BE2C (cell line): Measurements from ENCODE around the gene ERCC2.
A peak's percentile ranks its signal among the peaks of the same experiment; 100 is the strongest.

Source experiments
- DNase-seq: peaks from one replicate; pipeline ENCODE4 v3.0.0-alpha.2; 2020
- H3K27me3 ChIP-seq: fragments of 250-450 bp; sonication (Bioruptor Pico); 2 replicates; pipeline ENCODE4 v1.5.1; 2020; ENCODE audit warnings: mild to moderate bottlenecking
- H3K36me3 ChIP-seq: fragments of 250-450 bp; sonication (Bioruptor Pico); 2 replicates; pipeline ENCODE4 v1.5.1; 2020; ENCODE audit warnings: mild to moderate bottlenecking
- H3K4me1 ChIP-seq: fragments of 250-450 bp; sonication (Bioruptor Pico); 2 replicates; pipeline ENCODE4 v1.5.1; 2020
- H3K4me3 ChIP-seq: 2 replicates; pipeline ENCODE4 v1.5.1; 2011; ENCODE audit warnings: low read depth, low read length
- H3K9me3 ChIP-seq: fragments of 250-450 bp; sonication (Bioruptor Pico); 2 replicates; pipeline ENCODE4 v1.5.1; 2020
- TF ChIP-seq, protein P1 (sequence below): IDR thresholded peaks from 2 replicates; pipeline ENCODE4 v1.5.1; 2012; ENCODE audit warnings: mild to moderate bottlenecking, low read depth, low read length

ERCC2 gene

DNA sequence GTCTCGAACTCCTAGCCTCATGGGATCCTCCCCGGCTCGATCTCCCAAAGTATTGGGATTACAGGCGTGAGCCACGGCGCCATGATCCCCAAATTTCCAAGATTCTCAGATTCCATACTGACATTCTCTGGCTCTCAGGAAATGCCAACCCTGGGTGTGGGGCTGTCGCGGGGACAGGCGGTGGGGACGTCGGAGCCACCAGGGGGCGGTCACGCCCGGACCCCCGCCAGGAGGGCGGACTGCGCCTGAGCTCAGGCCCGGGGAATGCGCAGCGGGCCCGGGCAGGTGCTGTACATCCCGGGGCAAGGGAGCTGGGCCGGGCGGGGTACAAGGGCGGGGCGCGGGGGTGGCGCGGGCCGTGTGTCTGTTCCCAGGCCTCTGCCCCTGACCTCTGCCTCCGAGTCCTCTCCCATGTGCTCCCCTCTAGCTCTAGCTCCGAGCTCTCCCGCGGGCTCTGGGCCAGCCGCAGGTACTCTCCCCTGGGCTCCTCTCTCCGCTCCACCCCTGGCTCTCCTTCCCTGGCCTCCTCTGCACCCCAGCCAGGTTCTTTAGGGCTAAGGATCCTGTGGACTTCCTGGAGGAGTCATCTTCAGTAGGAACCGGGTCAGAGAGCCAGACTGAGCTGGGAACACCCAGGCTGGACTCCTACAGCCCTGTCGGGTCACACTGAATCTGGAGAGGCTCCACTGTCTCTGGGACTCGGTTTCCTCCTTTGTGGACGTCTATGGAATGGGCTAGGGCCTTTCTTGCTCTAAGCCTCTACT is 32.1 kb upstream of the ERCC2 start:
- DNase-seq = peak; percentile 78
- Histone ChIP-seq H3K27me3 (peaks cover 7% of the 10 kb centered on the region; the same call in 1 of the 2 replicates), H3K4me1 (no peaks in the 10 kb centered on the region; the same call in none of the 2 replicates), H3K36me3 (peaks cover 3% of the 10 kb centered on the region; the same call in 1 of the 2 replicates), H3K4me3 (peak overlapping the region; percentile 20), H3K9me3 (no peaks in the 10 kb centered on the region)
- TF ChIP-seq, protein P1, sequence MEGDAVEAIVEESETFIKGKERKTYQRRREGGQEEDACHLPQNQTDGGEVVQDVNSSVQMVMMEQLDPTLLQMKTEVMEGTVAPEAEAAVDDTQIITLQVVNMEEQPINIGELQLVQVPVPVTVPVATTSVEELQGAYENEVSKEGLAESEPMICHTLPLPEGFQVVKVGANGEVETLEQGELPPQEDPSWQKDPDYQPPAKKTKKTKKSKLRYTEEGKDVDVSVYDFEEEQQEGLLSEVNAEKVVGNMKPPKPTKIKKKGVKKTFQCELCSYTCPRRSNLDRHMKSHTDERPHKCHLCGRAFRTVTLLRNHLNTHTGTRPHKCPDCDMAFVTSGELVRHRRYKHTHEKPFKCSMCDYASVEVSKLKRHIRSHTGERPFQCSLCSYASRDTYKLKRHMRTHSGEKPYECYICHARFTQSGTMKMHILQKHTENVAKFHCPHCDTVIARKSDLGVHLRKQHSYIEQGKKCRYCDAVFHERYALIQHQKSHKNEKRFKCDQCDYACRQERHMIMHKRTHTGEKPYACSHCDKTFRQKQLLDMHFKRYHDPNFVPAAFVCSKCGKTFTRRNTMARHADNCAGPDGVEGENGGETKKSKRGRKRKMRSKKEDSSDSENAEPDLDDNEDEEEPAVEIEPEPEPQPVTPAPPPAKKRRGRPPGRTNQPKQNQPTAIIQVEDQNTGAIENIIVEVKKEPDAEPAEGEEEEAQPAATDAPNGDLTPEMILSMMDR = peak; percentile 82

DNA sequence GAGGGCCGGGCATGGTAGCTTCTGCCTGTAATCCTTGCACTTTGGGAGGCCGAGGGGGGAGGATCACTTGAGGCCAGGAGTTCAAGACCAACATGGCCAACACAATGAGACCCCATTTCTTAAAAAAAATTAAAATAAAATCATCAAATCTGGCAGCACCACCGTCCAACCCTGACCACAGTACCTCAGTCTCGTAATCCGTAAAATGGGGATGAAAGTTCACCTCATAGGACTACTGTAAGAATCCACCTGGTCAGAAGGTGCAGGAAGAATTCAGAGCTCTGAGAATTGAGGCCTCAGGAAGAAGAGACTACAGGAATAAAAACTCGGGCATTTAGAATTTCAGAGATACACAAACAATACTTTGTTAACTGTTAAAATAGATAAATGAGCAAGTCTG is 31.4 kb upstream of the ERCC2 start:
- TF ChIP-seq, protein P1 = no peak
- Histone ChIP-seq H3K9me3 (no peaks in the 10 kb centered on the region), H3K4me1 (no peaks in the 10 kb centered on the region; the same call in none of the 2 replicates), H3K27me3 (peaks cover 7% of the 10 kb centered on the region; the same call in 1 of the 2 replicates), H3K4me3 (no peak overlapping the region), H3K36me3 (peaks cover under 1% of the 10 kb centered on the region; the same call in 1 of the 2 replicates)
- no peak for DNase-seq

DNA sequence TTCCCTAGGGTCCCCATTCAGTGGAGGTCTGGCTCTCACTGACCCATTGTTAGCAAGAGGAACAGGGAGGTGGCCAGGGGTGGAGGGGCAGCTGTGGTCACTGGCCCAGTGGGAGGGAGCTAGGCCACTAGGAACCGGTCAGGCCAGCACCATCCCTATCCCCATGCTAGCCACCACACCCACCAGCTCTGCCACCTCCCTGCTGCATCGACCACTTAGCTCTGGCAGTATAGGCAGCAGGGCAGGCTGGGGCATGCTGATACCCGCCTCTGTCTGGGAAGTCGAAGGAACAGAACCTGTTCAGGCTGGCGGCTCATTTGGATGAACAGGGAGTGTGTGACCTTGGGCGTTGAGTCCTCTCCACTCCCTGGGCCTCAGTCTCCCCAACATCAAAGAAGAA is 29.8 kb upstream of the ERCC2 start:
- H3K4me1 ChIP-seq = no peaks in the 10 kb centered on the region; the same call in none of the 2 replicates
- H3K9me3 ChIP-seq = no peaks in the 10 kb centered on the region
- H3K27me3 ChIP-seq = peaks cover 7% of the 10 kb centered on the region; the same call in 1 of the 2 replicates
- DNase-seq = no peak
- no peaks in the 10 kb centered on the region for H3K36me3 ChIP-seq
- no peak overlapping the region for H3K4me3 ChIP-seq
- TF ChIP-seq, protein P1 = no peak

DNA sequence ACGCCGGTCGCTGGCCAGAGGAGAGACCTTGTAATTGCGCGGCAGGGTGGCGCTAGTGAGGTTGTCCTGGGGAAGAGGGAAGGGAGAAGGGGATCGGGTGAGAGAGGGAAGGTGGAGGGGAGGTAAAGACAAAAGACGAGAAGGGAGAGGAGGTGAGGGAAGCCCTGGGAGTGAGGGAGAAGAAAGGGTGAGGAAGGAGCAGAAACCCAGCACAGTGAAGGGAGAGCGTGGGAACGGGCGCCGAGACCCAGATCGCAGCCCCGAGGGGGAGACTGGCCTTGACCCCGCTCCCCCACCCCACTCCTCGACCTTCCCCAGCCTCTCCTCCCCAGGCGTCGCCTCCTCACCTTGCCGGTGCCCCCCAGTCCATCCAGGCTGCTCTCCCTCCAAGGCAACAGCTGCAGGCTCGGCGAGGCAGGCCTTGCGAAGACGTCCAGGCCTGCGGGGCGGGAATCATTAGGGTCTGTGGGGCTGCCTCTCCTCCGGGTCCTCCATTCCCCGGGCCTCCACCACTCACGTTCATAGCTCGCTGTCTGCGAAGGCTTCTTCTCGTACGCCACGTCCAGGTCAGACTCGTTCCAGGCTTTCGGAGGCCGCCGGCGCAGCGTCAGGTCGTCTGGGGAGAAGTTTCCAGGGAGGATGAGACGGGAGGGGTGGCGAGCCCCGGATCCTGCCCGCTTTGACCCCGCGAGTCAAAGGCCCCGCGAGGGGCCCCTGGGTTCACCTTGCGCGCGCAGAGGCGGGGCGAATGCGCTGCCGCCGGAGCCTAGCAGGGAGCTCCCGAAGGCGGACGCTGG is 25.6 kb upstream of the ERCC2 start:
- no peak for DNase-seq
- Histone ChIP-seq H3K4me1 (no peaks in the 10 kb centered on the region; the same call in 1 of the 2 replicates), H3K27me3 (no peaks in the 10 kb centered on the region), H3K9me3 (no peaks in the 10 kb centered on the region), H3K36me3 (no peaks in the 10 kb centered on the region), H3K4me3 (no peak overlapping the region)
- TF ChIP-seq, protein P1 = no peak

DNA sequence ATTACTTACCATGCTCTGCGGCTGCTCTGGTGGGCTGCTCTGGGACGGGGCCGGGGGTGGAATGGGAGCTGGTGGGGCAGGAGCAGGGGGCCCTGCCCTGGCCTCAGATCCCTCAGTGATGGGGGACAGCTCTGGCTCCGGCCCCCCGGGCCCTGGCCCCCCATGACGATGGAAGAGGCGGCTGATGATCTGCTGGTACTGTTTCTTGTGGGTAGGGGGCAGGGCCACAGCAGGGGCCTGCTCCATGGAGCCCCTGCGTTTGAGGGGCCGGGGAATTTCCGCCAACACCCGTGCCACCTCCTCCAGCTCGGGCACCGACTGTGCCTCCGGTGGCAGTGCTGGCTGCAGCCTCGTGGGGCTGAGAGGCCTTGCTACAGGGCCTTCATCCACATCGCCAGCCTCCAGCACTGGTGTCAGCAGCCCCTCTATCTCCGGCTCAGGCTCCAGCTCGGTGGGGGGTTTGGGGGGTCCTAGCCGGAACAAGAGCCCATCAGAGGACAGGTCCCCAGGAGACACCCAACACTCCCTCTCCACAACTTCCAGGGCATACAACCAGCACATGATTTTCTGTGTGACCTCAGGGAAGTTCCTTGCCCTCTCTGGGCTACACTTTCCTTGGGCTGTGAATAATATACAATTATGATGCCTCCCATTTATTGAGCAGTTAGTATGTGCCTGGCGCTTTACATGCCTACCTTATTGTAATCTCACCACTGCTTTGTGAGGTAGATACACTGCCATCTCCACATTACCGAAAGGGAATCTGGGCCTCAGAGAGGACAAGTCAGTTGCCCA is 21.7 kb upstream of the ERCC2 start:
- no peaks in the 10 kb centered on the region for H3K9me3 ChIP-seq
- no peak overlapping the region for H3K4me3 ChIP-seq
- DNase-seq = no peak
- no peaks in the 10 kb centered on the region for H3K4me1 ChIP-seq
- H3K27me3 ChIP-seq = peaks cover 8% of the 10 kb centered on the region
- TF ChIP-seq, protein P1 = no peak
- no peaks in the 10 kb centered on the region for H3K36me3 ChIP-seq
